Kidney glomerular epithelial cell (primary cell): ENCODE data around the gene CLEC2D.
"Not testable (repeated sequence)": the region's sequence is repeated elsewhere in the genome, so short reads cannot be mapped to it uniquely, and the experiment has no call there.

ENCODE experiments used
- DNase-seq: peaks from one replicate; lab custom pipeline; 2025; lab: John Stamatoyannopoulos, UW

The CLEC2D gene

GRCh38 chr12:9660046-9660445 lies 9.5 kb upstream of the CLEC2D start:
- DNase-seq: no peak

- DNase-seq: no peak
Measured at GRCh38 chr12:9661720-9662119, 7.8 kb upstream of the CLEC2D start.

- DNase-seq: no peak
Measured at GRCh38 chr12:9662488-9662887, 7.0 kb upstream of the CLEC2D start.

- peak; percentile 2 for DNase-seq
Measured at GRCh38 chr12:9667403-9668160, 1.9 kb upstream of the CLEC2D start.

GRCh38 chr12:9668161-9669018 lies 1.1 kb upstream of the CLEC2D start:
- DNase-seq: no peak

GRCh38 chr12:9669019-9669326 lies 540 bp upstream of the CLEC2D start:
- DNase-seq: no peak

GRCh38 chr12:9672340-9672739 lies 2.8 kb downstream of the CLEC2D start:
- DNase-seq: not testable (repeated sequence)

- DNase-seq: peak; percentile 95
Measured at GRCh38 chr12:9673404-9674225, 4.1 kb downstream of the CLEC2D start.

- no peak for DNase-seq
Measured at GRCh38 chr12:9674226-9674590, 4.7 kb downstream of the CLEC2D start.

- DNase-seq: not testable (repeated sequence)
Measured at GRCh38 chr12:9682508-9682907, 13.0 kb downstream of the CLEC2D start.

GRCh38 chr12:9682949-9683348 lies 13.4 kb downstream of the CLEC2D start:
- not testable (repeated sequence) for DNase-seq

GRCh38 chr12:9685366-9685765 lies 15.9 kb downstream of the CLEC2D start:
- not testable (repeated sequence) for DNase-seq

GRCh38 chr12:9685915-9686314 lies 16.4 kb downstream of the CLEC2D start:
- no peak for DNase-seq

GRCh38 chr12:9687228-9687627 lies 17.7 kb downstream of the CLEC2D start:
- peak; percentile 37 for DNase-seq

- DNase-seq: no peak
Measured at GRCh38 chr12:9692909-9693308, 23.4 kb downstream of the CLEC2D start.

- no peak for DNase-seq
Measured at GRCh38 chr12:9694241-9694640, 24.7 kb downstream of the CLEC2D start.

- DNase-seq: not testable (repeated sequence)
Measured at GRCh38 chr12:9695150-9695549, 25.6 kb downstream of the CLEC2D start.

- not testable (repeated sequence) for DNase-seq
Measured at GRCh38 chr12:9695661-9696060, 26.1 kb downstream of the CLEC2D start.

GRCh38 chr12:9697619-9698018 lies 28.1 kb downstream of the CLEC2D start:
- no peak for DNase-seq

- no peak for DNase-seq
Measured at GRCh38 chr12:9698681-9699080, 29.2 kb downstream of the CLEC2D start.

- DNase-seq: no peak
Measured at GRCh38 chr12:9699269-9699897, 29.9 kb downstream of the CLEC2D start.
